PC-9 (cell line): ENCODE data around the gene PICALM. TPM values are rescaled to one million over a fixed set of nuclear protein-coding genes. Genes with fewer than 3 reads are reported as not detected.

Source experiments
- BruUV-seq: library from RNA; stranded (reverse); fragments of 400-500 nt; replicated peaks from 2 replicates; lab custom pipeline; 2021; lab: Mats Ljungman, UMichigan
- CTCF ChIA-PET: fragments of 300-600 bp; sonication (Branson Sonifier 250); formaldehyde crosslinking; loops from one replicate; lab custom pipeline; 2022; ENCODE audit warnings: antibody characterized with exemption; lab: Charles Lee
- POLR2A ChIA-PET: fragments of 300-600 bp; sonication (Branson Sonifier 250); formaldehyde crosslinking; loops from one replicate; lab custom pipeline; 2022; ENCODE audit warnings: antibody characterized with exemption; ENCODE audit not compliant: unreplicated experiment; lab: Charles Lee
- DNase-seq, 2 experiments: peaks; one replicate each; pipeline versions ENCODE4 v3.0.0 to v3.0.0-alpha.2; 2015 to 2022; ENCODE audit warnings: mixed read lengths in 1 of 2
- H2AFZ ChIP-seq: fragments of 200-600 bp; sonication (generic); 2 replicates; pipeline ENCODE4 v1.8.1; 2017; ENCODE audit warnings: antibody characterized with exemption
- H3F3A ChIP-seq: fragments of 200-600 bp; sonication (generic); 2 replicates; pipeline ENCODE4 v1.8.1; 2017; ENCODE audit warnings: antibody characterized with exemption, mild to moderate bottlenecking, low read depth; ENCODE audit not compliant: insufficient read depth
- H3K27ac ChIP-seq: fragments of 200-600 bp; sonication (generic); 2 replicates; pipeline ENCODE4 v1.6.1; 2016; ENCODE audit warnings: mixed run types
- H3K27me3 ChIP-seq: fragments of 200-600 bp; sonication (generic); 2 replicates; pipeline ENCODE4 v1.6.1; 2016; ENCODE audit warnings: low read depth, mixed run types; ENCODE audit not compliant: insufficient read depth
- H3K36me3 ChIP-seq: fragments of 200-600 bp; sonication (generic); 2 replicates; pipeline ENCODE4 v1.6.1; 2016; ENCODE audit warnings: low read depth, mixed run types
- H3K4me1 ChIP-seq: fragments of 200-600 bp; sonication (generic); replicated peaks from 2 replicates; pipeline ENCODE4 v1.6.1; 2016; ENCODE audit warnings: mixed run types; ENCODE audit not compliant: insufficient read depth
- H3K4me2 ChIP-seq: fragments of 200-600 bp; sonication (generic); 2 replicates; pipeline ENCODE4 v1.6.1; 2017; ENCODE audit warnings: mixed run types
- H3K4me3 ChIP-seq: fragments of 200-600 bp; sonication (generic); 2 replicates; pipeline ENCODE4 v1.6.1; 2016; ENCODE audit warnings: mixed run types
- H3K79me2 ChIP-seq: fragments of 200-600 bp; sonication (generic); 2 replicates; pipeline ENCODE4 v1.6.1; 2017; ENCODE audit warnings: low read depth, mixed run types
- H3K9me2 ChIP-seq: fragments of 200-600 bp; sonication (generic); 2 replicates; pipeline ENCODE4 v1.8.1; 2017; ENCODE audit warnings: mild to moderate bottlenecking; ENCODE audit not compliant: insufficient read depth
- H3K9me3 ChIP-seq: fragments of 200-600 bp; sonication (generic); 2 replicates; pipeline ENCODE4 v1.8.1; 2016; ENCODE audit warnings: low read depth; ENCODE audit not compliant: insufficient read depth
- H4K20me1 ChIP-seq: fragments of 200-600 bp; sonication (generic); 2 replicates; pipeline ENCODE4 v1.8.1; 2017; ENCODE audit not compliant: insufficient read depth
- EZH2 ChIP-seq: fragments of 200-600 bp; sonication (generic); IDR thresholded peaks from 2 replicates; pipeline ENCODE4 v1.8.0; 2017; ENCODE audit warnings: antibody characterized with exemption, low read depth
- intact Hi-C: fragments of 100-400 bp; cut with micrococcal nuclease; formaldehyde crosslinking; loops from one replicate; pipeline ENCODE4 v1.10.0; 2022; ENCODE audit not compliant: unreplicated experiment
- total RNA-seq: library from RNA; stranded (reverse); gene quantifications from 2 replicates; pipeline ENCODE4 v1.2.3, GENCODE V29; 2021
- TF ChIP-seq, protein P1 (sequence below): fragments of 200-600 bp; sonication (generic); conservative IDR thresholded peaks from 2 replicates; pipeline ENCODE4 v1.6.1; 2017; ENCODE audit warnings: mixed run types, antibody characterized with exemption, mild to moderate bottlenecking, moderate library complexity

The PICALM gene
- total RNA-seq, 1 experiment from 2014 or later, result 116 TPM

GRCh38 chr11:86011175-86011574, 57.7 kb downstream of the PICALM start:
- 0 out of 2 replicates have a peak, but pooled peaks cover 3% of the 10 kb centered on the region for H3K79me2 ChIP-seq
- BruUV-seq, result no TSS peak
- POLR2A ChIA-PET, result no interaction called here
- no peak for DNase-seq
- H3K27me3 ChIP-seq, result no peaks in the 10 kb centered on the region
- H3K9me3 ChIP-seq, result no peaks in the 10 kb centered on the region
- peaks cover 58% of the 10 kb centered on the region for H3K36me3 ChIP-seq
- no peak overlapping the region for H2AFZ ChIP-seq
- H3K4me2 ChIP-seq, result no peak overlapping the region
- H3K4me1 ChIP-seq, result no peaks in the 10 kb centered on the region
- TF ChIP-seq EZH2, result no peak
- TF ChIP-seq, protein P1, sequence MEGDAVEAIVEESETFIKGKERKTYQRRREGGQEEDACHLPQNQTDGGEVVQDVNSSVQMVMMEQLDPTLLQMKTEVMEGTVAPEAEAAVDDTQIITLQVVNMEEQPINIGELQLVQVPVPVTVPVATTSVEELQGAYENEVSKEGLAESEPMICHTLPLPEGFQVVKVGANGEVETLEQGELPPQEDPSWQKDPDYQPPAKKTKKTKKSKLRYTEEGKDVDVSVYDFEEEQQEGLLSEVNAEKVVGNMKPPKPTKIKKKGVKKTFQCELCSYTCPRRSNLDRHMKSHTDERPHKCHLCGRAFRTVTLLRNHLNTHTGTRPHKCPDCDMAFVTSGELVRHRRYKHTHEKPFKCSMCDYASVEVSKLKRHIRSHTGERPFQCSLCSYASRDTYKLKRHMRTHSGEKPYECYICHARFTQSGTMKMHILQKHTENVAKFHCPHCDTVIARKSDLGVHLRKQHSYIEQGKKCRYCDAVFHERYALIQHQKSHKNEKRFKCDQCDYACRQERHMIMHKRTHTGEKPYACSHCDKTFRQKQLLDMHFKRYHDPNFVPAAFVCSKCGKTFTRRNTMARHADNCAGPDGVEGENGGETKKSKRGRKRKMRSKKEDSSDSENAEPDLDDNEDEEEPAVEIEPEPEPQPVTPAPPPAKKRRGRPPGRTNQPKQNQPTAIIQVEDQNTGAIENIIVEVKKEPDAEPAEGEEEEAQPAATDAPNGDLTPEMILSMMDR, result no peak
- no peak overlapping the region for H3K4me3 ChIP-seq
- CTCF ChIA-PET, result no interaction called here
- peaks cover 45% of the 10 kb centered on the region for H3F3A ChIP-seq
- no peaks in the 10 kb centered on the region for H3K9me2 ChIP-seq
- intact Hi-C loops, result no loop called here
- H3K27ac ChIP-seq, result no peak overlapping the region
- H4K20me1 ChIP-seq, result peaks cover 14% of the 10 kb centered on the region

- no peaks in the 10 kb centered on the region for H3K9me2 ChIP-seq
- TF ChIP-seq, protein P1, result no peak
- no peak for TF ChIP-seq EZH2
- BruUV-seq, result no TSS peak
- intact Hi-C loops, result no loop called here
- no peaks in the 10 kb centered on the region for H3K27me3 ChIP-seq
- ChIA-PET POLR2A (no interaction called here), CTCF (no interaction called here)
- no peaks in the 10 kb centered on the region for H3K9me3 ChIP-seq
- no peaks in the 10 kb centered on the region for H3K79me2 ChIP-seq
- no peak overlapping the region for H3K27ac ChIP-seq
- H3K4me2 ChIP-seq, result no peak overlapping the region
- no peak for DNase-seq
- no peak overlapping the region for H2AFZ ChIP-seq
- peaks cover 72% of the 10 kb centered on the region for H3K36me3 ChIP-seq
- peaks cover 21% of the 10 kb centered on the region for H3F3A ChIP-seq
- no peak overlapping the region for H3K4me3 ChIP-seq
- H4K20me1 ChIP-seq, result 0 out of 2 replicates have a peak, but pooled peaks cover 11% of the 10 kb centered on the region
- H3K4me1 ChIP-seq, result no peaks in the 10 kb centered on the region
Observed at GRCh38 chr11:86003654-86004053, 65.2 kb downstream of the PICALM start.

DNA sequence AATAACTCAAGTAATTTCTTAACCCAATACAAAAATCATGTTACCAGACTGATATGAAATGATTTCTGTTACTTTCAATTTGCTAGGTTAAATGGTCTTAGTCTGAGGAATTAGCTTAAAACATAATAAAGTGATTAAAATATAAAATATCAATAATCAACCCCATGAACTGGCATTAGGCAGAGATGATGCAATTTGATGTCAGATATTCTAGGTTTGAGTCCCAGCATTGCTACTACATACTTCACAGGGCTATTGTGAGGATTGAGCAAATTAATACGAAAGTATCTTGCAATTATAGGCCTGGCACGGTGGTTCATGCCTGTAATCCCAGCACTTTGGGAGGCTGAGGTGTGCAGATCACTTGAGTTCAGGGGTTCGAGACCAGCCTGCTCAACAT, 66.5 kb downstream of the PICALM start:
- Histone ChIP-seq H3K9me2 (no peaks in the 10 kb centered on the region), H3K27me3 (no peaks in the 10 kb centered on the region), H3K36me3 (peaks cover 70% of the 10 kb centered on the region), H3K4me3 (no peak overlapping the region), H2AFZ (no peak overlapping the region), H3K79me2 (no peaks in the 10 kb centered on the region), H3F3A (peaks cover 17% of the 10 kb centered on the region), H4K20me1 (0 out of 2 replicates have a peak, but pooled peaks cover 11% of the 10 kb centered on the region), H3K9me3 (no peaks in the 10 kb centered on the region), H3K4me1 (no peaks in the 10 kb centered on the region), H3K27ac (no peak overlapping the region), H3K4me2 (no peak overlapping the region)
- ChIA-PET POLR2A (no interaction called here), CTCF (no interaction called here)
- intact Hi-C loops, result no loop called here
- DNase-seq, result no peak
- BruUV-seq, result no TSS peak
- TF ChIP-seq, protein P1, result no peak
- TF ChIP-seq EZH2, result no peak
